ENCODE results near the gene FAIM2. TPM values are rescaled to one million over a fixed set of nuclear protein-coding genes. Genes with fewer than 3 reads are reported as not detected.

FAIM2 gene
- total and polyA plus RNA-seq, 10 of the 15 experiments (the other 5 are each of a cell fraction or from before 2014, with no cell fraction given): not detected

GRCh38 chr12:49917166-49917787 is 13.6 kb upstream of the FAIM2 start (continued):
- no peak for TF ChIP-seq TCF7 (IDR thresholded peaks at IDR 0.05; ENCODE audit: borderline replicate concordance)
- TF ChIP-seq RB1 (IDR thresholded peaks at IDR 0.05; ENCODE audit: borderline replicate concordance): no peak
- TF ChIP-seq GATAD2B (conservative IDR thresholded peaks at IDR 0.05; ENCODE audit: low read depth): no peak
- TF ChIP-seq NR2C1 (IDR thresholded peaks at IDR 0.05): no peak
- TF ChIP-seq, protein P1, sequence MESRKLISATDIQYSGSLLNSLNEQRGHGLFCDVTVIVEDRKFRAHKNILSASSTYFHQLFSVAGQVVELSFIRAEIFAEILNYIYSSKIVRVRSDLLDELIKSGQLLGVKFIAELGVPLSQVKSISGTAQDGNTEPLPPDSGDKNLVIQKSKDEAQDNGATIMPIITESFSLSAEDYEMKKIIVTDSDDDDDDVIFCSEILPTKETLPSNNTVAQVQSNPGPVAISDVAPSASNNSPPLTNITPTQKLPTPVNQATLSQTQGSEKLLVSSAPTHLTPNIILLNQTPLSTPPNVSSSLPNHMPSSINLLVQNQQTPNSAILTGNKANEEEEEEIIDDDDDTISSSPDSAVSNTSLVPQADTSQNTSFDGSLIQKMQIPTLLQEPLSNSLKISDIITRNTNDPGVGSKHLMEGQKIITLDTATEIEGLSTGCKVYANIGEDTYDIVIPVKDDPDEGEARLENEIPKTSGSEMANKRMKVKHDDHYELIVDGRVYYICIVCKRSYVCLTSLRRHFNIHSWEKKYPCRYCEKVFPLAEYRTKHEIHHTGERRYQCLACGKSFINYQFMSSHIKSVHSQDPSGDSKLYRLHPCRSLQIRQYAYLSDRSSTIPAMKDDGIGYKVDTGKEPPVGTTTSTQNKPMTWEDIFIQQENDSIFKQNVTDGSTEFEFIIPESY (IDR thresholded peaks at IDR 0.05): no peak

DNA sequence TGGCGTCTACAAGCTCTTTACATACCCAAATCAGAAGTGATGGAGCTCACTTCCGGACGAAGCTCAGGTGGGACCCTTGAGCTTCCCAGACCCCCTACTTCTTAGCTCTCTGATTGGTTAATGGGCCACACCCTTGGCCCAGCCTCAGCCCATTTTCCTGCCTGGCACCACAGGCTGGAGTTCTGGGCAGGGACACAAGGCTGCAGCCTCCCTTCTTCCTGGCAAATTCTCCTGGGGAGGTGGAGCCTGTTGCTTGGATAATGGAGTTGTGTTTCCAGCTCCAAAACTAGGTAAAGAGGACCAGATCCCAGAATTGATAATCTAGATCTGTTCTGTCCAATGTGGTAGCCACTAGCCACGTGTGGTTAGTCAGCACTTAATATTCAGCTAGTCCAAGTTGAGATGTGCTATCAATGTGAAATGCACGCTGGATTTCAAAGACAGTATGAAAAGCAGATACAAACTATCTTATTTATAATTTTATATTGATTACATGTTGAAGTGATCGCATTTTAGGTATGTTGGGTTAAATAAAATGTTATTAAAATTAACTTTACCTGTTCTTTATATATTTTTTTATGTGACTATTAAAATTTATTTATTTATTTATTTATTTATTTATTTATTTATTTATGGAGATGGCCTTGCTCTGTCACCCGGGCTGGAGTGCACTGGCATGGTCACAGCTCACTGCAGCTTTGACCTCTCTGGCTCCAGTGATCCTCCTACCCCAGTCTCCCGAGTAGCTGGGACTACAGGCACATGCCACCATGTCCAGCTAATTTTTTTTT is 12.6 kb upstream of the FAIM2 start:
- 19% methylated on average over 8 of the region's 8 CpGs for WGBS (ENCODE audit: insufficient coverage, insufficient replicate concordance, low lambda C conversion rate, missing lambda C conversion rate)
- Histone ChIP-seq H3K27me3 (replicated peaks in 1 of 2; ENCODE audit: control insufficient read depth in 2 of 2, insufficient read depth in 2 of 2, low read length in 1 of 2) (peaks cover 0 to 2% of the 10 kb centered on the region in 2 experiments; a peak in 2 of 4 replicates), H3K36me3 (ENCODE audit: control insufficient read depth in 2 of 2, insufficient read depth in 2 of 2, low read length in 1 of 2) (no peaks in the 10 kb centered on the region), H3K4me1 (ENCODE audit: control insufficient read depth, insufficient read depth, low read length) (no peaks in the 10 kb centered on the region), H3K9ac (ENCODE audit: control insufficient read depth, insufficient read depth, low read length) (no peak overlapping the region), H3K9me3 (replicated peaks; ENCODE audit: control insufficient read depth, insufficient read depth, low read length) (no peaks in the 10 kb centered on the region), H4K20me1 (ENCODE audit: control insufficient read depth, insufficient read depth) (no peaks in the 10 kb centered on the region), H3K27ac (ENCODE audit: control insufficient read depth, insufficient read depth) (no peak overlapping the region), H2AFZ (ENCODE audit: control insufficient read depth, low read depth, low read length) (no peak overlapping the region), H3K4me3 (no peak overlapping the region), H3K79me2 (ENCODE audit: control insufficient read depth, insufficient read depth, low read length) (no peaks in the 10 kb centered on the region), H3K4me2 (ENCODE audit: control insufficient read depth, insufficient read depth) (no peak overlapping the region)
- ChIA-PET CTCF (interaction anchor here (0.6 to 1.8 kb wide), 5 partner anchors 29 to 460 kb away, joined by 3 to 5 read pairs (median 3); no protein-coding TSS in a partner anchor), SMC1A (ENCODE audit: uncharacterized antibody, unreplicated experiment) (interaction anchor here (0.7 kb wide), 1 partner anchor 139 kb away, joined by 3 read pairs; no protein-coding TSS in a partner anchor), RAD21 (ENCODE audit: unreplicated experiment) (interaction anchor here (0.5 kb wide), 1 partner anchor 81 kb away, joined by 3 read pairs; no protein-coding TSS in a partner anchor), POLR2A (interaction anchor here (0.6 kb wide), 1 partner anchor 476 kb away, joined by 3 read pairs; no protein-coding TSS in a partner anchor)
- FAIRE-seq: no peak
- ATAC-seq: no peak
- intact Hi-C loops (cut with micrococcal nuclease; ENCODE audit: unreplicated experiment): no loop called here
- no TSS peak for BruUV-seq (replicated peaks)
- DNase-seq (ENCODE audit: low read depth, low spot score): no peak
- in situ Hi-C loops (cut with MboI): no loop called here
- TF ChIP-seq NR2C2 (IDR thresholded peaks at IDR 0.05; ENCODE audit: borderline replicate concordance, control insufficient read depth, insufficient read length, low read depth) (no peak), RAD51 (IDR thresholded peaks at IDR 0.05) (no peak), ZNF274 (IDR thresholded peaks at IDR 0.05; ENCODE audit: insufficient read depth, insufficient read length) (no peak), SREBF1 (IDR thresholded peaks at IDR 0.05; ENCODE audit: low read length) (no peak), CHD1 (IDR thresholded peaks at IDR 0.05; ENCODE audit: low read depth, low read length) (no peak), TCF3 (IDR thresholded peaks at IDR 0.05; ENCODE audit: borderline replicate concordance, insufficient read depth, low read depth, low read length) (no peak), SMARCA5 (IDR thresholded peaks at IDR 0.05) (no peak), ASH2L (IDR thresholded peaks at IDR 0.05; ENCODE audit: borderline replicate concordance, low read depth) (no peak), CEBPB (IDR thresholded peaks at IDR 0.05; ENCODE audit: borderline replicate concordance in 1 of 2, low read depth in 2 of 2, low read length in 2 of 2) (no peak), RELA (IDR thresholded peaks at IDR 0.05; ENCODE audit: borderline replicate concordance, partially characterized antibody) (no peak)
- TF ChIP-seq, protein P1 (IDR thresholded peaks at IDR 0.05): no peak
- TF ChIP-seq, protein P2, sequence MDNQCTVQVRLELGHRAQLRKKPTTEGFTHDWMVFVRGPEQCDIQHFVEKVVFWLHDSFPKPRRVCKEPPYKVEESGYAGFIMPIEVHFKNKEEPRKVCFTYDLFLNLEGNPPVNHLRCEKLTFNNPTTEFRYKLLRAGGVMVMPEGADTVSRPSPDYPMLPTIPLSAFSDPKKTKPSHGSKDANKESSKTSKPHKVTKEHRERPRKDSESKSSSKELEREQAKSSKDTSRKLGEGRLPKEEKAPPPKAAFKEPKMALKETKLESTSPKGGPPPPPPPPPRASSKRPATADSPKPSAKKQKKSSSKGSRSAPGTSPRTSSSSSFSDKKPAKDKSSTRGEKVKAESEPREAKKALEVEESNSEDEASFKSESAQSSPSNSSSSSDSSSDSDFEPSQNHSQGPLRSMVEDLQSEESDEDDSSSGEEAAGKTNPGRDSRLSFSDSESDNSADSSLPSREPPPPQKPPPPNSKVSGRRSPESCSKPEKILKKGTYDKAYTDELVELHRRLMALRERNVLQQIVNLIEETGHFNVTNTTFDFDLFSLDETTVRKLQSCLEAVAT (IDR thresholded peaks at IDR 0.05): no peak

Measured in GM12878 (cell line).